CD4-positive, alpha-beta T cell treated with Interleukin-2 at 100 ng/mL for 4 hours (primary cell): Measurements from ENCODE around the gene RPS19BP1.
A peak's percentile ranks its signal among the peaks of the same experiment; 100 is the strongest.

Experiments
- DNase-seq: peaks from one replicate; pipeline ENCODE4 v3.0.0-alpha.2; 2020; ENCODE audit warnings: low spot score

Gene RPS19BP1

GRCh38 chr22:39559456-39560105 is 27.0 kb upstream of the RPS19BP1 start:
- DNase-seq = no peak

- no peak for DNase-seq
Measured at GRCh38 chr22:39558950-39559349, 26.4 kb upstream of the RPS19BP1 start.

- DNase-seq = no peak
Measured at GRCh38 chr22:39558254-39558727, 25.7 kb upstream of the RPS19BP1 start.

- peak; percentile 38 for DNase-seq
Measured at GRCh38 chr22:39556970-39557841, 24.7 kb upstream of the RPS19BP1 start.

GRCh38 chr22:39554151-39554550 is 21.6 kb upstream of the RPS19BP1 start:
- DNase-seq = no peak

- DNase-seq = no peak
Measured at GRCh38 chr22:39553429-39553828, 20.9 kb upstream of the RPS19BP1 start.

GRCh38 chr22:39547587-39547947 is 15.0 kb upstream of the RPS19BP1 start:
- DNase-seq = no peak

GRCh38 chr22:39546889-39547586 is 14.5 kb upstream of the RPS19BP1 start:
- DNase-seq = no peak

GRCh38 chr22:39545386-39546365 is 13.1 kb upstream of the RPS19BP1 start:
- peak; percentile 72 for DNase-seq

- DNase-seq = no peak
Measured at GRCh38 chr22:39543095-39543494, 10.5 kb upstream of the RPS19BP1 start.

- DNase-seq = no peak
Measured at GRCh38 chr22:39537975-39538374, 5.4 kb upstream of the RPS19BP1 start.

- no peak for DNase-seq
Measured at GRCh38 chr22:39536711-39537110, 4.2 kb upstream of the RPS19BP1 start.

GRCh38 chr22:39535831-39536449 is 3.4 kb upstream of the RPS19BP1 start:
- DNase-seq = no peak

GRCh38 chr22:39535357-39535725 is 2.8 kb upstream of the RPS19BP1 start:
- no peak for DNase-seq

GRCh38 chr22:39534591-39535356 is 2.2 kb upstream of the RPS19BP1 start:
- peak; percentile 76 for DNase-seq

GRCh38 chr22:39534092-39534506 is 1.6 kb upstream of the RPS19BP1 start:
- no peak for DNase-seq

GRCh38 chr22:39530692-39531331 is 1.7 kb downstream of the RPS19BP1 start:
- peak; percentile 24 for DNase-seq

- no peak for DNase-seq
Measured at GRCh38 chr22:39530116-39530515, 2.4 kb downstream of the RPS19BP1 start.

- no peak for DNase-seq
Measured at GRCh38 chr22:39529487-39529851, 3.1 kb downstream of the RPS19BP1 start.
